Body of pancreas (tissue), 4 donors: ENCODE measurements around the gene ITIH4. TPM values are rescaled to one million over a fixed set of nuclear protein-coding genes. Genes with fewer than 3 reads are reported as not detected.
A peak's percentile ranks its signal among the peaks of the same experiment; 100 is the strongest.

Experiments
- ATAC-seq: fragments of 150-250 bp; one replicate; pipeline ENCODE4 v1.9.1; 2016
- DNase-seq, 4 donors: peaks; one replicate each; pipeline ENCODE4 v3.0.0-alpha.2; 2019
- H3K27ac ChIP-seq, 4 donors: fragments of 200-600 bp; sonication (generic); 1 replicate in 3 of 4; 2 replicates in 1 of 4; pipeline versions ENCODE4 v1.5.1 to v1.6.1; 2016 to 2019; ENCODE audit warnings: mild to moderate bottlenecking in 1 of 4, mixed read lengths in 1 of 4, moderate library complexity in 1 of 4
- H3K27me3 ChIP-seq, 2 donors: fragments of 200-600 bp; sonication (generic); one replicate each; pipeline ENCODE4 v1.6.0; 2016; ENCODE audit warnings: mild to moderate bottlenecking in 1 of 2
- H3K36me3 ChIP-seq, 2 donors: fragments of 200-600 bp; sonication (generic); replicated peaks in 1 of 2; 2 replicates each; pipeline ENCODE4 v1.5.1; 2016; ENCODE audit warnings: low read depth in 2 of 2; ENCODE audit not compliant: insufficient read depth in 1 of 2
- H3K4me1 ChIP-seq: fragments of 200-600 bp; sonication (generic); one replicate; pipeline ENCODE4 v1.6.0; 2016
- H3K4me3 ChIP-seq, 2 donors: fragments of 200-600 bp; sonication (generic); 1 replicate in 1 of 2; 2 replicates in 1 of 2; pipeline ENCODE4 v1.5.1; 2016 to 2019
- H3K9me3 ChIP-seq, 3 donors: fragments of 200-600 bp; sonication (generic); 1 replicate in 2 of 3; 2 replicates in 1 of 3; pipeline ENCODE4 v1.5.1; 2016
- CTCF ChIP-seq, 7 experiments: fragments of 450-650 bp in 4 of 7; fragments of 200-600 bp in 3 of 7; sonication (generic) in 3 of 7; IDR thresholded peaks; one replicate each; pipeline ENCODE4 v1.5.1; 2016 to 2019; ENCODE audit warnings: antibody characterized with exemption in 7 of 7
- POLR2A ChIP-seq, 3 donors: fragments of 450-650 bp; IDR thresholded peaks; one replicate each; pipeline ENCODE4 v1.6.1; 2016; ENCODE audit warnings: antibody characterized with exemption in 3 of 3, mild to moderate bottlenecking in 2 of 3
- WGBS, 2 donors: methylation state at CpG; one replicate each; pipeline ENCODE4 v1.1.5; 2017; 5-methylcytosine and 5-hydroxymethylcytosine counted together
- intact Hi-C: fragments of 100-400 bp; cut with DNase I; formaldehyde crosslinking; loops from one replicate; pipeline ENCODE4 v1.15.1; 2023
- total RNA-seq, 2 donors: library from RNA; depleted of rRNA; stranded (reverse); fragments of >200 nt; gene quantifications; one replicate each; pipeline ENCODE4 v1.1.0, GENCODE V29; 2016

ITIH4 gene
- total RNA-seq, 2 donors from 2014 or later, result 60.7 to 86.7 TPM

GRCh38 chr3:52874864-52875587, 44.6 kb upstream of the ITIH4 start:
- DNase-seq (no peak), ATAC-seq (no peak)
- Histone ChIP-seq H3K9me3 (no peaks in the 10 kb centered on the region), H3K27me3 (no peaks in the 10 kb centered on the region), H3K27ac (no peak overlapping the region), H3K4me3 (no peak overlapping the region), H3K4me1 (peaks cover 6% of the 10 kb centered on the region), H3K36me3 (no peaks in the 10 kb centered on the region)
- 71 to 79% methylated on average over 9 of the region's 9 CpGs for WGBS, 2 donors
- TF ChIP-seq CTCF (IDR thresholded peaks at IDR 0.05) (no peak), POLR2A (IDR thresholded peaks at IDR 0.05) (no peak)
- intact Hi-C loops, result no loop called here

GRCh38 chr3:52874160-52874701, 43.8 kb upstream of the ITIH4 start:
- ATAC-seq (no peak), DNase-seq (no peak)
- WGBS, 2 donors, result 67 to 86% methylated on average over 5 of the region's 5 CpGs
- Histone ChIP-seq H3K27ac (no peak overlapping the region), H3K4me1 (peaks cover 8% of the 10 kb centered on the region), H3K27me3 (no peaks in the 10 kb centered on the region), H3K36me3 (no peaks in the 10 kb centered on the region), H3K9me3 (no peaks in the 10 kb centered on the region), H3K4me3 (no peak overlapping the region)
- intact Hi-C loops, result no loop called here
- TF ChIP-seq POLR2A (IDR thresholded peaks at IDR 0.05), result no peak
- no peak for TF ChIP-seq CTCF (IDR thresholded peaks at IDR 0.05)

GRCh38 chr3:52873433-52874159, 43.1 kb upstream of the ITIH4 start:
- peaks cover 8% of the 10 kb centered on the region for H3K4me1 ChIP-seq
- ATAC-seq (peak; percentile 27), DNase-seq (no peak)
- no peak overlapping the region for H3K27ac ChIP-seq
- intact Hi-C loops, result no loop called here
- H3K27me3 ChIP-seq, result no peaks in the 10 kb centered on the region
- no peaks in the 10 kb centered on the region for H3K36me3 ChIP-seq
- no peak overlapping the region for H3K4me3 ChIP-seq
- WGBS, 2 donors, result 61 to 63% methylated on average over 8 of the region's 8 CpGs
- TF ChIP-seq CTCF (IDR thresholded peaks at IDR 0.05) (peak in 2 of 7 experiments; percentile 13 to 18), POLR2A (IDR thresholded peaks at IDR 0.05) (no peak)
- H3K9me3 ChIP-seq, result no peaks in the 10 kb centered on the region

GRCh38 chr3:52872245-52872644, 41.8 kb upstream of the ITIH4 start:
- WGBS, 2 donors, result 77 to 91% methylated on average over 3 of the region's 3 CpGs
- H3K27ac ChIP-seq, result no peak overlapping the region
- no peaks in the 10 kb centered on the region for H3K9me3 ChIP-seq
- no peaks in the 10 kb centered on the region for H3K27me3 ChIP-seq
- no peaks in the 10 kb centered on the region for H3K36me3 ChIP-seq
- ATAC-seq (no peak), DNase-seq (no peak)
- peaks cover 8% of the 10 kb centered on the region for H3K4me1 ChIP-seq
- TF ChIP-seq CTCF (IDR thresholded peaks at IDR 0.05), result no peak
- TF ChIP-seq POLR2A (IDR thresholded peaks at IDR 0.05), result no peak
- intact Hi-C loops, result no loop called here
- H3K4me3 ChIP-seq, result no peak overlapping the region
